ENCODE data around the gene TEC. TPM values are rescaled to one million over a fixed set of nuclear protein-coding genes. Genes with fewer than 3 reads are reported as not detected.

The TEC gene
- total RNA-seq, 1 donor from 2014 or later = 0.35 TPM

DNA sequence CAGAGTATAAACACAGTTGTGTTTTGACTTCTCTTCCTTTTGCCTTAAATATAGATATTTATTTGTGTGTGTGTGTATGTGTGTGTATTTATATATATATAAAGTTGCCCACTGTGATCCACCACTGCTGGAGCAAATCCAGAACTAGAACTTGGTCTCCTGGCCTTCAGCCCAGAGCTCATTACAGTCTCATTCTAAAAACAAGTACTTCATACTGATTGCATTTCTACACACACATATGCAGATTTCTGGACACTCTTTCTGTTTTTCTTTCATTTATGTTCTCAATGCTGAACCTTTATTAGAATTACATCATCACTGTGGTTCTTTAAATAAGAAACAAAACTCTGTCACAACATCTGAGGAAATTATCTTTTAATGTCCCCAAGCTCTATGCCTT, 136.0 kb downstream of the TEC start:
- TF ChIP-seq CTCF (IDR thresholded peaks at IDR 0.05) = no peak
- Mint-ChIP-seq H3K27ac (ENCODE audit: unreplicated experiment) (no peak overlapping the region), H3K9me3 (ENCODE audit: low read depth) (no peaks in the 10 kb centered on the region), H3K27me3 (ENCODE audit: low read depth) (no peaks in the 10 kb centered on the region), H3K4me1 (ENCODE audit: low read depth) (peaks cover 18% of the 10 kb centered on the region), H3K4me3 (ENCODE audit: unreplicated experiment) (no peak overlapping the region), H3K36me3 (ENCODE audit: low read depth) (no peaks in the 10 kb centered on the region)
- DNase-seq (ENCODE audit: low spot score) = no peak

GRCh38 chr4:48131736-48132135, 137.9 kb downstream of the TEC start:
- no peak for TF ChIP-seq CTCF (IDR thresholded peaks at IDR 0.05)
- H3K27ac Mint-ChIP-seq (ENCODE audit: unreplicated experiment) = no peak overlapping the region
- no peak overlapping the region for H3K4me3 Mint-ChIP-seq (ENCODE audit: unreplicated experiment)
- no peaks in the 10 kb centered on the region for H3K36me3 Mint-ChIP-seq (ENCODE audit: low read depth)
- H3K4me1 Mint-ChIP-seq (ENCODE audit: low read depth) = peaks cover 31% of the 10 kb centered on the region
- no peak for DNase-seq (ENCODE audit: low spot score)
- no peaks in the 10 kb centered on the region for H3K9me3 Mint-ChIP-seq (ENCODE audit: low read depth)
- H3K27me3 Mint-ChIP-seq (ENCODE audit: low read depth) = no peaks in the 10 kb centered on the region

GRCh38 chr4:48130100-48130499, 139.5 kb downstream of the TEC start:
- Mint-ChIP-seq H3K4me3 (ENCODE audit: unreplicated experiment) (no peak overlapping the region), H3K36me3 (ENCODE audit: low read depth) (no peaks in the 10 kb centered on the region), H3K27me3 (ENCODE audit: low read depth) (no peaks in the 10 kb centered on the region), H3K9me3 (ENCODE audit: low read depth) (no peaks in the 10 kb centered on the region), H3K4me1 (ENCODE audit: low read depth) (peaks cover 31% of the 10 kb centered on the region), H3K27ac (ENCODE audit: unreplicated experiment) (no peak overlapping the region)
- TF ChIP-seq CTCF (IDR thresholded peaks at IDR 0.05) = no peak
- DNase-seq (ENCODE audit: low spot score) = no peak

DNA sequence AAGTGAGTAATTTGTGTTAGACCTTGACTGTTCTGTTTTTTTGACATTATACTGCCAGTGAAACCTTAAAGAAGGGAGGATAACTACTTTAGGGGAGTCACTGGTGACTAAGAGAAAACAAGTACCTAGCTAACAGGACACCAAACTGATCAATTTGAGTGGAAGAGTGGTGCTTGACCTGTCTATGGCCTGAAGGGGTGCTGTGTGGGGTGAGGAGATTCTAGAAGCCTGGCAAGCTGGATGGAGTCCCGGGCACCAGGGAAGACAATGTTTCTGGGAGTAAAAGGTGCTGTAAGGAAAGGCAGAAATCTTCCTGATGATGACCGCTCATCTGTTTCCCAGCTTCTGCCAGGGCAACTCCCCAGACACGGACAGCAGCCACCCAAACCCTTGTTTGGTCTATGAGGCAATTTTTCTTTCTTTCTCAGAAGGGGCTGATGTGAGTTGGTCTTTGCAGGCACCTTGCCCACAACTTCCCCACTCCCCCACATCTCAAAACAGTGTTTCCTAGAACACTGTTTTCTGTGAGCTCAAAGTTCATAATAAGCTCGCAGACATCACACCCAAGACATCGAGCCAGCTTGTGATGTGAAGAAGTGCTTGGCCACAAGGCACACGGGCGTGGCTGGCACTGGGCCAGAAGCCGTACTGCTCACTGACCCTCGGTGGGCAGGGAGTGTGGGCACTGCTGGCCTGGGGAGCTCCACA, 140.2 kb downstream of the TEC start:
- Mint-ChIP-seq H3K9me3 (ENCODE audit: low read depth) (no peaks in the 10 kb centered on the region), H3K4me3 (ENCODE audit: unreplicated experiment) (no peak overlapping the region), H3K27ac (ENCODE audit: unreplicated experiment) (peak overlapping the region; percentile 32), H3K27me3 (ENCODE audit: low read depth) (no peaks in the 10 kb centered on the region), H3K36me3 (ENCODE audit: low read depth) (no peaks in the 10 kb centered on the region), H3K4me1 (ENCODE audit: low read depth) (peaks cover 31% of the 10 kb centered on the region)
- TF ChIP-seq CTCF (IDR thresholded peaks at IDR 0.05) = no peak
- no peak for DNase-seq (ENCODE audit: low spot score)

GRCh38 chr4:48127682-48128404, 141.8 kb downstream of the TEC start:
- Mint-ChIP-seq H3K9me3 (ENCODE audit: low read depth) (no peaks in the 10 kb centered on the region), H3K27me3 (ENCODE audit: low read depth) (peaks cover 9% of the 10 kb centered on the region), H3K4me3 (ENCODE audit: unreplicated experiment) (peak overlapping the region; percentile 59), H3K27ac (ENCODE audit: unreplicated experiment) (peak overlapping the region; percentile 89), H3K4me1 (ENCODE audit: low read depth) (peaks cover 25% of the 10 kb centered on the region), H3K36me3 (ENCODE audit: low read depth) (no peaks in the 10 kb centered on the region)
- no peak for DNase-seq (ENCODE audit: low spot score)
- peak; percentile 82 for TF ChIP-seq CTCF (IDR thresholded peaks at IDR 0.05)
